Heart right ventricle (tissue), 16 donors: ENCODE measurements around the gene MRPL11. TPM values are rescaled to one million over a fixed set of nuclear protein-coding genes. Genes with fewer than 3 reads are reported as not detected.

Experiments used
- ATAC-seq, 8 donors: fragments of 200-7000 bp; cut with Tn5 transposase; one replicate each; pipeline ENCODE4 v1.9.1; 2020; ENCODE audit warnings: mild to moderate bottlenecking in 8 of 8, moderate library complexity in 8 of 8, moderate number of reproducible peaks in 1 of 8
- DNase-seq, 2 donors: peaks; one replicate each; pipeline ENCODE4 v3.0.0-alpha.2; 2020
- H3K27ac ChIP-seq, 10 donors: fragments of 200-600 bp; sonication (generic) in 2 of 10; one replicate each; pipeline versions ENCODE4 v1.5.0 to v1.8.0; 2020 to 2022; ENCODE audit warnings: mild to moderate bottlenecking in 3 of 10
- H3K27me3 ChIP-seq, 7 donors: fragments of 200-600 bp; one replicate each; pipeline ENCODE4 v1.8.0; 2021 to 2022; ENCODE audit warnings: mild to moderate bottlenecking in 2 of 7
- H3K36me3 ChIP-seq, 9 donors: fragments of 200-600 bp; sonication (generic) in 1 of 9; one replicate each; pipeline versions ENCODE4 v1.5.0 to v1.8.0; 2020 to 2022; ENCODE audit warnings: mild to moderate bottlenecking in 2 of 9
- H3K4me1 ChIP-seq, 9 donors: fragments of 200-600 bp; sonication (generic) in 1 of 9; one replicate each; pipeline versions ENCODE4 v1.5.0 to v1.8.0; 2020 to 2022; ENCODE audit warnings: mild to moderate bottlenecking in 4 of 9
- H3K4me3 ChIP-seq, 10 donors: fragments of 200-600 bp; sonication (generic) in 2 of 10; one replicate each; pipeline versions ENCODE4 v1.5.0 to v1.8.0; 2020 to 2022; ENCODE audit warnings: mild to moderate bottlenecking in 7 of 10, moderate library complexity in 2 of 10
- H3K9me3 ChIP-seq, 11 donors: fragments of 200-600 bp in 10 of 11; sonication (generic) in 2 of 11; one replicate each; pipeline versions ENCODE4 v1.5.0 to v1.8.0; 2013 to 2022; ENCODE audit warnings: mild to moderate bottlenecking in 2 of 11, control low read depth in 1 of 11, moderate library complexity in 1 of 11
- WGBS, 2 donors: extraction: QIAGEN DNeasy Blood & Tissue Kit; methylation state at CpG; one replicate each; pipeline ENCODE4 v1.1.7; 2013; ENCODE audit warnings: inconsistent platforms in 1 of 2; 5-methylcytosine and 5-hydroxymethylcytosine counted together
- intact Hi-C, 10 donors: fragments of 100-400 bp; cut with DNase I; formaldehyde crosslinking; loops; one replicate each; pipeline versions ENCODE4 v1.11.1 to v1.14.2; 2022
- polyA plus RNA-seq, 2 donors: library from polyadenylated mRNA; stranded (reverse); fragments of 200-250 nt; gene quantifications; one replicate each; pipeline ENCODE4 v1.2.3, GENCODE V29; 2013
- total RNA-seq, 10 donors: library from RNA; stranded (reverse); fragmentation: NEBNext Ultra II Directional in 3 of 10; extraction: Animal tissue kit (Norgen Biotek cat#: 25700) in 3 of 10; gene quantifications; one replicate each; pipeline versions ENCODE4 v1.2.1 to v1.2.4, GENCODE V29; 2021 to 2023
- TF ChIP-seq, protein P1 (sequence below), 9 donors: fragments of 200-600 bp; sonication (generic) in 2 of 9; IDR thresholded peaks; one replicate each; pipeline versions ENCODE4 v1.5.0 to v1.8.0; 2021 to 2022; ENCODE audit warnings: antibody characterized with exemption in 9 of 9, mild to moderate bottlenecking in 5 of 9, moderate library complexity in 1 of 9
- donor health status: Arrhythmogenic right ventricular cardiomyopathy.
- donor health status: ischemic (EF 13 %, LVEDD 7.1; RV severe dilation, severe dysfunction).
- donor health status: healthy with polysubstance abuse.
- donor health status: DM: no; HTN: yes; CAD: no.
- donor health status: DM: no; HTN: no; CAD: no.
- donor health status: ischemic (EF 25% LVEDD 6.9; RV normal size, moderate dysfunction).
- donor health status: ischemic (EF 25% LVEDD 5.7; RV mildly dilated, moderate dysfunction).
- donor health status: healthy.
- donor health status: DM: yes; HTN: yes; CAD: no.
- donor health status: Ischemic cardiomyopathy.
- donor health status: ischemic (EF 35%, LVEDD 5.7; RV mildly dilated, moderate dysfunction).
- donor health status: nonischemic (EF 11% LVEDD 7.7; RV severe dilation, severe dysfunction).
- donor health status: DM: yes; HTN: yes; CAD: no.
- donor health status: PGD.
- donor health status: ischemic (EF 29% LVEDD 5.4; RV normal size, mild dysfunction).
- donor health status: nonischemic (EF 23%, LVEDD 6.1; RV moderate dilation, normal function).

Gene MRPL11
- total and polyA plus RNA-seq, 12 donors = 33.3 to 57.2 (median 48.2) TPM

DNA sequence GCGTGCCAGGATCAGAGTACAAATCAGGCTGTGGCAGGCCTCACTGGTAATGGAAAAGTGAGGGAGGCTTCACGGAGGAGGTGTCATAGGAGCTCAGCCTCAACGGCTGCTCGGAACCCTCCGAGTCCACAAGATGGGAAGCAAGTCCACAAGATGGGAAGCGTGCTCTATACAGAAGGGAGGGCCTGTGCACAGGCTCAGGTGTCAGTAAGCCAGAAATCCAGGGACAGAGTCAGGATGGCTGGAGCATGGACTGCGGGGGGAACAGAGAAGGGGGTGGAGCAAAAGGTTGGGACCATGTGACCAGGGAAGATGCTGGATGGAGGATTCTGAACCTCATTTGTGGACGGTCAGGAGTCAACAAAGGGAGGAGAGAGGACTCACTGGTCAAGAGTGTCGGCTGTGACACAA, 38.2 kb upstream of the MRPL11 start:
- H3K27me3 ChIP-seq = no peaks in the 10 kb centered on the region
- no peak overlapping the region for H3K27ac ChIP-seq
- H3K9me3 ChIP-seq = no peaks in the 10 kb centered on the region
- DNase-seq (no peak), ATAC-seq (no peak)
- intact Hi-C loops = loop anchor here in 1 of 10 donors (5.0 kb wide), 1 partner anchor 70 kb away; no protein-coding TSS in a partner anchor
- H3K4me3 ChIP-seq = no peak overlapping the region
- H3K36me3 ChIP-seq = peaks cover 0 to 49% (median 11%) of the 10 kb centered on the region in 9 donors
- 61 to 64% methylated on average over 9 of the region's 9 CpGs for WGBS, 2 donors
- H3K4me1 ChIP-seq = peaks cover 0 to 22% (median 17%) of the 10 kb centered on the region in 9 donors
- TF ChIP-seq, protein P1, sequence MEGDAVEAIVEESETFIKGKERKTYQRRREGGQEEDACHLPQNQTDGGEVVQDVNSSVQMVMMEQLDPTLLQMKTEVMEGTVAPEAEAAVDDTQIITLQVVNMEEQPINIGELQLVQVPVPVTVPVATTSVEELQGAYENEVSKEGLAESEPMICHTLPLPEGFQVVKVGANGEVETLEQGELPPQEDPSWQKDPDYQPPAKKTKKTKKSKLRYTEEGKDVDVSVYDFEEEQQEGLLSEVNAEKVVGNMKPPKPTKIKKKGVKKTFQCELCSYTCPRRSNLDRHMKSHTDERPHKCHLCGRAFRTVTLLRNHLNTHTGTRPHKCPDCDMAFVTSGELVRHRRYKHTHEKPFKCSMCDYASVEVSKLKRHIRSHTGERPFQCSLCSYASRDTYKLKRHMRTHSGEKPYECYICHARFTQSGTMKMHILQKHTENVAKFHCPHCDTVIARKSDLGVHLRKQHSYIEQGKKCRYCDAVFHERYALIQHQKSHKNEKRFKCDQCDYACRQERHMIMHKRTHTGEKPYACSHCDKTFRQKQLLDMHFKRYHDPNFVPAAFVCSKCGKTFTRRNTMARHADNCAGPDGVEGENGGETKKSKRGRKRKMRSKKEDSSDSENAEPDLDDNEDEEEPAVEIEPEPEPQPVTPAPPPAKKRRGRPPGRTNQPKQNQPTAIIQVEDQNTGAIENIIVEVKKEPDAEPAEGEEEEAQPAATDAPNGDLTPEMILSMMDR (IDR thresholded peaks at IDR 0.05) = no peak

DNA sequence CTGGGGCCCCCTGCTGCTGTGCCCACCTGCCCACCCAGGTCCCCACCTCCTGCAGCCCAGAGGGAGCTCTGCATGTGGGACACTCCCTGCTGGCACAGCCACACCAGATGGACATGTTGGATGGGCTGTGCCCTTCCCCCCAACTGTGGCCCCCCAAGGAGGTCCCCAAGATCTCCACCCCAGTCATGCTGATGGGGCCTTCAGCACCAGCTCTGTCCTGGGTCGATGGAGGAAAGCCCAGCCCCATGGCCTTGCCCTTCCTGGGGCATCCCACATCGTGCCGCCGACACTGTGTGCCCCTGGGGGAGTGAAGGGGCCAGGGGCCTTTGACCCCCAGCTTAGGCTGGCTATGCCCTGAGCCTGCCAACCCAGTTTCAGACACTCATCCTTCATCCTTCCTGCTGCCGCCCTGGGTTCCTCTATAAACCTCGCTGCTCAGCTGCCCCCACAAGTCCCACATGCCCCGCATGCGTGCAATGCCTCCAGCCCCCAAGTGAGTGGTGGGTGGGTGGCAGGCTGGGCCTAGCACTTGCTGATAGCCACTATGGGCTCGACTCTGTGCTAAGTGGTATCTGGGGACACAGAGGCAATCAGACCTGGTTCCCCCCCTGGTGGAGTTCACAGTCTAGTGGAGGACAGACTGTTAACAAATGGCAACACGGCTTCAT, 37.7 kb upstream of the MRPL11 start:
- no peak for ATAC-seq
- Histone ChIP-seq H3K9me3 (no peaks in the 10 kb centered on the region), H3K27me3 (no peaks in the 10 kb centered on the region), H3K4me1 (peaks cover 0 to 22% (median 17%) of the 10 kb centered on the region in 9 donors), H3K27ac (no peak overlapping the region), H3K36me3 (peaks cover 0 to 54% (median 11%) of the 10 kb centered on the region in 9 donors), H3K4me3 (no peak overlapping the region)
- TF ChIP-seq, protein P1 (IDR thresholded peaks at IDR 0.05) = no peak
- WGBS, 2 donors = 79 to 82% methylated on average over 10 of the region's 10 CpGs
- DNase-seq = no peak
- intact Hi-C loops = loop anchor here in 1 of 10 donors (5.0 kb wide), 1 partner anchor 69 kb away; no protein-coding TSS in a partner anchor

DNA sequence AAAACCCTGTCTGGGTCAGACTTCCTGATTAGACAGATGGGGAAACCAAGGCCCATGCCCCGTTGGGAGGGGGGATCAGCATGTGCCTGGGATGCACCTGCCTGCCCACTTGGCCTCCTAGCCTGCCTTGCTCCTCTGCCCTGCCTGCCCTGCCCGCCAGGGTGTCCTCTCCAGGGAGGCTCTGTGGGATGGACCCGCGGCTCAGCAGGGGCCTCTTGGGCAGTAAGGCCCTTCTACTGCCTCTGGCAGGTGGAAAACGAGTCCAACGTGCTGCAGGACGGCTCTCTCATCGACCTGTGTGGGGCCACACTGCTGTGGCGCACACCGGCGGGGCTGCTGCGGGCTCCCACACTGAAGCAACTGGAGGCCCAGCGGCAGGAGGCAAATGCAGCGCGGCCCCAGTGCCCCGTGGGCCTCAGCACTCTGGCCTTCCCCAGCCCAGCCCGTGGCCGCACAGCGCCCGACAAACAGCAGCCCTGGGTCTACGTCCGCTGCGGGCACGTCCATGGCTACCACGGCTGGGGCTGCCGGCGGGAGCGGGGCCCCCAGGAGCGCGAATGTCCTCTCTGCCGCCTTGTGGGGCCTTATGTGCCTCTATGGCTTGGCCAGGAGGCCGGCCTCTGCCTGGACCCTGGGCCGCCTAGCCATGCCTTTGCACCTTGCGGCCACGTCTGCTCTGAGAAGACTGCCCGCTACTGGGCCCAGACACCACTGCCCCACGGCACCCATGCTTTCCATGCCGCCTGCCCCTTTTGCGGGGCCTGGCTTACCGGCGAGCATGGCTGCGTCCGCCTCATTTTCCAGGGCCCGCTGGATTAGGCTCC, 36.9 kb upstream of the MRPL11 start:
- H3K27ac ChIP-seq = no peak overlapping the region
- H3K4me1 ChIP-seq = peaks cover 0 to 15% (median 12%) of the 10 kb centered on the region in 9 donors
- H3K9me3 ChIP-seq = no peaks in the 10 kb centered on the region
- no peak overlapping the region for H3K4me3 ChIP-seq
- TF ChIP-seq, protein P1 (IDR thresholded peaks at IDR 0.05) = no peak
- intact Hi-C loops = loop anchor here in 1 of 10 donors (5.0 kb wide), 1 partner anchor 68 kb away; no protein-coding TSS in a partner anchor
- ATAC-seq = no peak
- 95% methylated on average over 44 of the region's 44 CpGs for WGBS, 2 donors
- no peak for DNase-seq
- H3K27me3 ChIP-seq = no peaks in the 10 kb centered on the region
- H3K36me3 ChIP-seq = peaks cover 0 to 61% (median 11%) of the 10 kb centered on the region in 9 donors
